Ovary (tissue), 3 donors: ENCODE results near the gene CCNK.

Source experiments
- EP300 ChIP-seq: sonication (generic); formaldehyde crosslinking; IDR thresholded peaks from one replicate; pipeline ENCODE4 v1.6.1; 2017; ENCODE audit warnings: antibody characterized with exemption
- TF ChIP-seq, protein P1 (sequence below), 3 donors: fragments of 450-650 bp in 2 of 3; fragments of 200-600 bp in 1 of 3; IDR thresholded peaks; one replicate each; pipeline versions ENCODE4 v1.5.1 to v1.8.0; 2016 to 2022; ENCODE audit warnings: antibody characterized with exemption in 3 of 3, mild to moderate bottlenecking in 1 of 3
- donor health status: DM: no; HTN: no; CAD: no.

DNA sequence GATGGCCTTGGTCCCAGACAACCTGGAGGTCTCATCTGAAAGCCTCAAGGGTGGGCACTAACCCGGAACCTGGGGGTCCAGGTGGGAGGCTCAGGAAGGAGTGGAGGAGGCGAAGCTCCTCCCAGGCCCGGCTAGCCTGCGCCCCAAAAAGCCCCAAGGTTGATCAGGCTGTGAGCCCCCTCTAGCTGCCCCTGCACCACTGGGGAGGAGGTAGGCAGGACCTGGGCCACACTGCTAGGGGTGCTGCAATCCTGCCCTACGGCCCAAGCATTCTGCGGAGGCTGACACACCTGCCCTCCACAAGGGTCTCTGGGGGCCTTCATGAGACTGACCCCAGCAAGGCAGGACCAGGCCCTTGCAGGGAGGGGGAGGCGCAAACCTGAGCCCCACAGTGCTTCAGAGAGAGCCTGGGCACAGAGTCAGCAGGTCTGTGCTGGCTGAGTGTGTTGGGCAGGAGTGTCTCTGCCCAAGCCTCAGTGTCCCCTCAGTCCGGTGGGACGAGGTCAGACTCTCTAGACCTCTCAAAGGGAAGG, 70.9 kb downstream of the CCNK start:
- TF ChIP-seq, protein P1, sequence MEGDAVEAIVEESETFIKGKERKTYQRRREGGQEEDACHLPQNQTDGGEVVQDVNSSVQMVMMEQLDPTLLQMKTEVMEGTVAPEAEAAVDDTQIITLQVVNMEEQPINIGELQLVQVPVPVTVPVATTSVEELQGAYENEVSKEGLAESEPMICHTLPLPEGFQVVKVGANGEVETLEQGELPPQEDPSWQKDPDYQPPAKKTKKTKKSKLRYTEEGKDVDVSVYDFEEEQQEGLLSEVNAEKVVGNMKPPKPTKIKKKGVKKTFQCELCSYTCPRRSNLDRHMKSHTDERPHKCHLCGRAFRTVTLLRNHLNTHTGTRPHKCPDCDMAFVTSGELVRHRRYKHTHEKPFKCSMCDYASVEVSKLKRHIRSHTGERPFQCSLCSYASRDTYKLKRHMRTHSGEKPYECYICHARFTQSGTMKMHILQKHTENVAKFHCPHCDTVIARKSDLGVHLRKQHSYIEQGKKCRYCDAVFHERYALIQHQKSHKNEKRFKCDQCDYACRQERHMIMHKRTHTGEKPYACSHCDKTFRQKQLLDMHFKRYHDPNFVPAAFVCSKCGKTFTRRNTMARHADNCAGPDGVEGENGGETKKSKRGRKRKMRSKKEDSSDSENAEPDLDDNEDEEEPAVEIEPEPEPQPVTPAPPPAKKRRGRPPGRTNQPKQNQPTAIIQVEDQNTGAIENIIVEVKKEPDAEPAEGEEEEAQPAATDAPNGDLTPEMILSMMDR (IDR thresholded peaks at IDR 0.05): no peak
- no peak for TF ChIP-seq EP300
